Fibroblast of skin of back (primary cell): Measurements from ENCODE around the gene EML4. TPM values are rescaled to one million over a fixed set of nuclear protein-coding genes. Genes with fewer than 3 reads are reported as not detected.
A peak's percentile ranks its signal among the peaks of the same experiment; 100 is the strongest.
"Not testable (repeated sequence)": the region's sequence is repeated elsewhere in the genome, so short reads cannot be mapped to it uniquely, and the experiment has no call there.

Source experiments
- DNase-seq: peaks from one replicate; pipeline ENCODE4 v3.0.0-alpha.2; 2013
- polyA plus RNA-seq, 2 experiments: library from polyadenylated mRNA; unstranded; fragments of 120-200 nt; gene quantifications; one replicate each; pipeline ENCODE4 v1.2.1, GENCODE V29; 2013; ENCODE audit not compliant: insufficient read length in 2 of 2

The EML4 gene, protein sequence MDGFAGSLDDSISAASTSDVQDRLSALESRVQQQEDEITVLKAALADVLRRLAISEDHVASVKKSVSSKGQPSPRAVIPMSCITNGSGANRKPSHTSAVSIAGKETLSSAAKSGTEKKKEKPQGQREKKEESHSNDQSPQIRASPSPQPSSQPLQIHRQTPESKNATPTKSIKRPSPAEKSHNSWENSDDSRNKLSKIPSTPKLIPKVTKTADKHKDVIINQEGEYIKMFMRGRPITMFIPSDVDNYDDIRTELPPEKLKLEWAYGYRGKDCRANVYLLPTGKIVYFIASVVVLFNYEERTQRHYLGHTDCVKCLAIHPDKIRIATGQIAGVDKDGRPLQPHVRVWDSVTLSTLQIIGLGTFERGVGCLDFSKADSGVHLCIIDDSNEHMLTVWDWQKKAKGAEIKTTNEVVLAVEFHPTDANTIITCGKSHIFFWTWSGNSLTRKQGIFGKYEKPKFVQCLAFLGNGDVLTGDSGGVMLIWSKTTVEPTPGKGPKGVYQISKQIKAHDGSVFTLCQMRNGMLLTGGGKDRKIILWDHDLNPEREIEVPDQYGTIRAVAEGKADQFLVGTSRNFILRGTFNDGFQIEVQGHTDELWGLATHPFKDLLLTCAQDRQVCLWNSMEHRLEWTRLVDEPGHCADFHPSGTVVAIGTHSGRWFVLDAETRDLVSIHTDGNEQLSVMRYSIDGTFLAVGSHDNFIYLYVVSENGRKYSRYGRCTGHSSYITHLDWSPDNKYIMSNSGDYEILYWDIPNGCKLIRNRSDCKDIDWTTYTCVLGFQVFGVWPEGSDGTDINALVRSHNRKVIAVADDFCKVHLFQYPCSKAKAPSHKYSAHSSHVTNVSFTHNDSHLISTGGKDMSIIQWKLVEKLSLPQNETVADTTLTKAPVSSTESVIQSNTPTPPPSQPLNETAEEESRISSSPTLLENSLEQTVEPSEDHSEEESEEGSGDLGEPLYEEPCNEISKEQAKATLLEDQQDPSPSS
- polyA plus RNA-seq (2013, experiment 1 of 2; ENCODE audit: insufficient read length): 22.5 TPM
- 22.1 TPM for polyA plus RNA-seq (2013, experiment 2 of 2; ENCODE audit: insufficient read length)

DNA sequence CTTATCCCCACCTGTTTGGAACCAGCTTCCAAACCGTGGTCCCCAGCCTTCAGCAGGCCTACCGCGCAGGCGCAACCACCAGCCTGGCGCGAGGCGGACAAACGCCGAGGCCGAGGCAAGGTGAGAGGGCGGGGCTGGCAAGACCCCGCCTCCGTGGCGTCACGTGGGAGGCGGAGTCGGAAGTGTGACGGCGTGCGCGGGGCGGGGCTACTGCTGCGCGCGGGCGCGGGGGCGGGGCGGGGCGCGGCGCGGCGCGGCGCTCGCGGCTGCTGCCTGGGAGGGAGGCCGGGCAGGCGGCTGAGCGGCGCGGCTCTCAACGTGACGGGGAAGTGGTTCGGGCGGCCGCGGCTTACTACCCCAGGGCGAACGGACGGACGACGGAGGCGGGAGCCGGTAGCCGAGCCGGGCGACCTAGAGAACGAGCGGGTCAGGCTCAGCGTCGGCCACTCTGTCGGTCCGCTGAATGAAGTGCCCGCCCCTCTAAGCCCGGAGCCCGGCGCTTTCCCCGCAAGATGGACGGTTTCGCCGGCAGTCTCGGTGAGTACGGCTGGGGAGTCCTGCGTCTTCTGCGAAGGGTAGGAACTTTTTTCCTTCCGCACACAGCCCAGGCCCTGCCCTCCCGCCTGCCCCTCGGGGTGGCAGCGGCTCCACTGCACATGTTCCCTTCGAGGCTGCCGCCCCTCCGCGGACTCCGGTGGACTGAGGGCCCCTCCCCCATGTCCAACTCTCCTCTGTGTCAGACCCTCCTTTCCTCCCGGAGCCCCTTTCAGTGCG, at the start of gene EML4:
Gene EML4 (plus strand): TSS at position 254 of the 774 bp plus-strand sequence. CDS start 259 bp downstream, at position 513.
- DNase-seq: peak; percentile 84

DNA sequence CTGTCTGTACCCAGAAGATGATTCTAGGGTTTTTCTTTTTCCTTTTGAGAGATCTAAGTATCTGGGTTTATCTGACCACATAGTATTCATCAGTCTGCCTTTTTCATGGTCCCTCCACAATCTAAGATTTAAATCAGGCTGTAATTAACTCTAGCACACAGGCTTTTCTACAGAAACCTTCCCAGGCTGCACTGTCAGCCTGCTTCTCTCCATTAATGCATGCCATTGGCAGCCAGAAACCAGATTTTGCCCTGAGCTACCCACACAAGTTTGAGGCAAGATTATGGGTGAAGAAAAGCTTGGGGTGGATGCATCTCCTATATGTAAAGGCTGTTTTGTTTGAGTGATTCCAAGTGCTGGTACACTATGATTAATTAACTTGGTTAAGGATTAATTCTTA, 45.7 kb upstream of the EML4 start:
- no peak for DNase-seq

- DNase-seq: no peak
These were observed 45.0 kb upstream of the EML4 start for GRCh38 chr2:42124011-42124785.

DNA sequence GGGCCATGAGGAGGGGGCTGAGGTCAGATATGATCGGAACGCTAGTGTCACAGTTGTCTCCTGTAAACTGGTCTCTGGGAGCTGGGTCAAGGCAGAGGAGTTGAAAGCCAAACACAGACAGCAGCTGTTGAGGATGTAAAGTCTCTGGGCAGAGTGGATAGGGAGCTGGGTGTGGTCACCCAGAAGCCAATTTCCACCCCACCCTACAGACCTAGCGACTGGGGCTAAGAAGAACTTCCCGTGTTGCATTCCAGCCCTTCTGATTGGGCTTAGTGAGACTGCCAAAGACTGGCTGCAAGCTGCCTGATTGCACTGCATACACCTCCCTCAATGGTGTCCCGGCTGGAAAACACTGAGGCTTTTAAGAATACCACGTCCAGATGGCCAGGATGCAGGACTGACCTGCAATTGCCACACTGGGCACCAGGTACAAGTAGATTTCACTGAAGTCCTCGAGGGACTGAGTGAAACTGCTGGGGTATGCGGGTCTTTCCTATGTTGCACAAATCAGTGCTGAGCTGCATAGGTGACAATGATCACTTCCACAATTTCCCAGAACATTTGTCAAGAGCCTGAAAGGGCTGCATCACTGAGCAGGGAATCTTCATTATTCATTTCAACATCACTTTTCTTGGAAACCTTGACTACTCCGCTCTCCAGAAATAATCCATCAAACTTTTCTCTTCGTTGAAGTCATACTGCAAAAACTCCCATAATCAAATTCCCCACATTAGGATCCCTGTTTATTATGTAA, 43.1 kb upstream of the EML4 start:
- no peak for DNase-seq

DNA sequence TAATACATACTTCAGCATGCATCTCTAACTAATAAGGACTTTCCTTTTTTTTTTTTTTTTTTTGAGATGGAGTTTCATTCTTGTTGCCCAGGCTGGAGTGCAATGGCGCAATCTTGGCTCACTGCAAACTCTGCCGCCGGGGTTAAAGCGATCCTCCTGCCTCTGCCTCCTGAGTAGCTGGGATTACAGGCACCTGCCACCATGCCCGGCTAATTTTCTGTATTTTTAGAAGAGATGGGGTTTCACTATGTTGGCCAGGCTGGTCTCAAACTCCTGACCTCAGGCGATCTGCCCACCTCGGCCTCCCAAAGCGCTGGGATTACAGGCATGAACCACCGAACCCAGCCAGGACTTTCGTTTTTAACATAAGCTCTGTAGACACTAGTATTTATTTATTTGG, 42.3 kb upstream of the EML4 start:
- DNase-seq: not testable (repeated sequence)

- DNase-seq: no peak
These were observed 41.4 kb upstream of the EML4 start for GRCh38 chr2:42127425-42128424.

DNA sequence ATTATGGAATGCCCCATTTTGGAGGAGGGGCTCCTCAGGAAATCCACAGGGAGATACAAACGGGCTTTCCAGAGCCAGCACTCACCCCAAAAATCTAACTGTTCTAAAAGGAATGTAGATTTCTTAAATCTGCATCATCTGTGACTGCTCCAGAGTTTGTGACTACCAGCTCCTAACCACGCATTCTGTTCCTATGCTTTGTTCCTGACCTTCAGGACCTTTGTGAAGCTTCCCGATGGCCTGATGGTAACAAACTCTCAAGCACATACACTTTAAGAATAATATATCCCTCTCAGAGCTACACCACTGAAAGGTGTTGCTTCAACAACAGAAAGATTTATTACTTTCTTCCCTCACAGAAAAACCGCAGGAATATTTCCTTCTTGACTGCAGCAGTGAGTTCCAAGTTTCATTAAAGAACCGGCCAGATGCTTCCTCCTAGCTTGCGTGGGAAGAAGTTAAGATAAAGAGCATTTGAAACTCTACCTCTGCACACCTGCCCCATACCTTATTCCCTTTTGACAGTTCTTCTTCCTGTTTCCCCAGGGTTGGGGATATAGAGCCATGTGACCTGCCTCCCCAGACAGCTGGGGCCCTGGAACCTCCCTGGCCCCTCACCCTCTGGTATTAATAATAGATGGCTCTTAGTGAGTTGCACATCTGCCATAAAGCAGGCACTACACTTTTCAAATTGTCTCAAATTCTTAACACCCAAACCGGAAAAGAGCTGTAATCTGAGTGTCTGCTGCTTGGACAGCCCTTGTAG, 40.2 kb upstream of the EML4 start:
- peak; percentile 51 for DNase-seq

DNA sequence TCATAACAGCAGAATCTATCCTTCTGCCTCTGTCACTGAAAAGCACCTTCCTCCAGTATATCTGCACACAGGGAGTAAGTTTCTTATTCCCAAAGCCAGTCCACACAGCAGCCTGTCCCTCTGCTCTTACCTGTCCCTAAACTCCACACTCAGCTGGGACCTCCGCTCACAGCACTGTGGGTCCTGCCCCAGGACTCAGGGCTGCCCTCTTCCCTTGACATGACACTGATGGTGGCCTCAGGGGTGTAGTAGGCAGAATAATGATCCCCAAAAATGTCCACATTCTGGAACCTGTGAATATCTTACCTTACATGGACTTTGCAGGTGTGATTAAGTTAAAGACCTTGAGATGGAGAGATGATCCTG, 39.7 kb upstream of the EML4 start:
- no peak for DNase-seq

- DNase-seq: no peak
These were observed 39.2 kb upstream of the EML4 start for GRCh38 chr2:42129947-42130346.

GRCh38 chr2:42130858-42131257, 38.3 kb upstream of the EML4 start:
- DNase-seq: not testable (repeated sequence)

- DNase-seq: peak; percentile 98
These were observed 36.8 kb upstream of the EML4 start for GRCh38 chr2:42132191-42132965.

DNA sequence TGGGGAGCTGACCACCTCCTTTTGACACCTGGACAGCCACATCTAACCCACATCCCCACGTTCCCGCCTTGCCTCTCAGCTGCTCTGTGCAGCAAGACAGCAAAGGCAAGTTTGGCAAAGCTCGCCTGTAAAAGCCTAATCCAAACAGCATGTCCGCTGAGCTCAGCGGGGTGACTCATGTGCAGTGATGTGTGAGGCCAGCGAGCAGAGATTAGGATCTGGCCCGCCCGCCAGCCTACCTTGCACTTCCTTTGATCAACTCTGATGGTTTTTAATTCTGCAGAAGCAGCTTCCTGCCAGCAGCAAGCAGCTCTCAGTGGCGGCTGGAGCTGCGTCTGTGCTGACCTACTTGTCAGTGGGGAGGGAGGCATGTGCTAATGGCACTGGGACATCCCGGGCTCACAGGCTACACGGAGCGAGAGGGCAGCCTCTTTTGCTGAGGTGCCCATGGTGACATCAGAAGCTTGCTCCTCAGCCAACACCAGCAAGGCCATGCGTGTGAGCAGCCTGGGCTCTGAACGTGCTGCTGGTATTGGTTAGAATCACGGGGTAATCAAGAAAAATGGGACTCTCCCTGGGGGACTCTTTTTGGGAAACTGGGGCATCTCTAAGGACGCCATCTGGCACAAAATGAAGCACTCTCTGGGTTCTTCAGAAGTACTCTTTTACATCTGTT, 36.0 kb upstream of the EML4 start:
- peak; percentile 95 for DNase-seq

DNA sequence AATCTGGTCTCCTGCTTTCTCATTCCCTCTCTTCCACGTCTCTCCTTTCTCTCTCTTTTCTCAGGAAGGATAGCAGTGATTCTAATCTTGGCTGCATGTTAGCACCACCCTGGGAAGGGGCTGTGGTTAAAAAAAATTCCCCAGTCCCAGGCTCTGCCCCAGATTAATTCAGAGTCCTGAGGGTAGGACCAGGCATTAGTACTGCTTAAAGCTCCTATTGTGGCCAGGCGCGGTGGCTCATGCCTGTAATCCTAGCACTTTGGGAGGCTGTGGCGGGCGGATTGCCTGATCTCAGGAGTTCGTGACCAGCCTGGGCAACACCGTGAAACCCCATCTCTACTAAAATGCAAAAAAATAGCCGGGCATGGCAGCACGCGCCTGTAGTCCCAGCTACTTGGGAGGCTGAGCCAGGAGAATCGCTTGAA, 35.4 kb upstream of the EML4 start:
- no peak for DNase-seq

GRCh38 chr2:42134401-42134932, 34.7 kb upstream of the EML4 start:
- DNase-seq: not testable (repeated sequence)

- DNase-seq: no peak
These were observed 33.5 kb upstream of the EML4 start for GRCh38 chr2:42135381-42136312.

GRCh38 chr2:42136782-42137124, 32.4 kb upstream of the EML4 start:
- peak; percentile 69 for DNase-seq
